Brain microvascular endothelial cell (primary cell): Measurements from ENCODE around the gene PLPP3.

Experiments
- DNase-seq: peaks from one replicate; pipeline ENCODE4 v3.0.0-alpha.2; 2020
- H3K27ac ChIP-seq: fragments of 250-450 bp; sonication (Bioruptor Pico); 2 replicates; pipeline ENCODE4 v1.5.1; 2020; ENCODE audit warnings: mild to moderate bottlenecking, moderate library complexity
- H3K27me3 ChIP-seq: fragments of 250-450 bp; sonication (Bioruptor Pico); replicated peaks from 2 replicates; pipeline ENCODE4 v1.5.1; 2020; ENCODE audit warnings: mild to moderate bottlenecking
- H3K36me3 ChIP-seq: fragments of 250-450 bp; sonication (Bioruptor Pico); replicated peaks from 2 replicates; pipeline ENCODE4 v1.5.1; 2020; ENCODE audit warnings: mild to moderate bottlenecking
- H3K4me3 ChIP-seq: 2 replicates; pipeline ENCODE4 v1.5.1; 2011; ENCODE audit warnings: low read depth, mild to moderate bottlenecking, control low read depth, low read length, moderate library complexity
- in situ Hi-C: cut with HindIII; loops from 2 replicates; pipeline ENCODE4 v1.10.0; 2017; ENCODE audit warnings: low sequenced_read_pairs, low pct_ligation_motif_present
- TF ChIP-seq, protein P1 (sequence below): IDR thresholded peaks from 2 replicates; pipeline ENCODE4 v1.5.1; 2011; ENCODE audit warnings: low read depth, mild to moderate bottlenecking, moderate library complexity, low read length, control low read depth, inconsistent platforms; ENCODE audit errors: missing control alignments

The PLPP3 gene

DNA sequence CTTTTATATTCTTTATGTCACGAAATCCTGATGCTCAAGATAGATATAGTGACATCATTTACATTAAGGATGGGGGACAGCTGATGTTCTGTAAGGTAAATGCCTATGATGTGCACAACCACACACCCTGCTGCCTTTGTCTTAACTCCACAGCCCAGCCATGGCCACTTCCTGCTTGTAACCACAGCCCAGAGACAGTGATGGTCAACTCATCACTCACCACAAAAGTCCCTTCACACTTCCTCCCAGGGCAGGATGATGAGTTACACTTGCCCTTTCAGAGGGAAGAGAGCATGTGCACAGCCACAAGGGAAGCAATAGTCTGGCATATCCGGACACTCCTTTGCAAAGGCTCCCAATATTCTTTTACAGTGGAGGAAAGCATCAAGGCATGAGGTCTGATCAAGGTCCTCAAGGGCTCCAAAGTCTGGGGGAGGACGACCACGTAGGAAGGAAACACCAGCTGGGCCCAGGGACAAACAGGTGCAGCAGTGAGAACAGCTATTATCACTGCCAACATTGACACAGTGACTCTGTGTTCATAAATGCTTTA, 53.8 kb downstream of the PLPP3 start:
- TF ChIP-seq, protein P1, sequence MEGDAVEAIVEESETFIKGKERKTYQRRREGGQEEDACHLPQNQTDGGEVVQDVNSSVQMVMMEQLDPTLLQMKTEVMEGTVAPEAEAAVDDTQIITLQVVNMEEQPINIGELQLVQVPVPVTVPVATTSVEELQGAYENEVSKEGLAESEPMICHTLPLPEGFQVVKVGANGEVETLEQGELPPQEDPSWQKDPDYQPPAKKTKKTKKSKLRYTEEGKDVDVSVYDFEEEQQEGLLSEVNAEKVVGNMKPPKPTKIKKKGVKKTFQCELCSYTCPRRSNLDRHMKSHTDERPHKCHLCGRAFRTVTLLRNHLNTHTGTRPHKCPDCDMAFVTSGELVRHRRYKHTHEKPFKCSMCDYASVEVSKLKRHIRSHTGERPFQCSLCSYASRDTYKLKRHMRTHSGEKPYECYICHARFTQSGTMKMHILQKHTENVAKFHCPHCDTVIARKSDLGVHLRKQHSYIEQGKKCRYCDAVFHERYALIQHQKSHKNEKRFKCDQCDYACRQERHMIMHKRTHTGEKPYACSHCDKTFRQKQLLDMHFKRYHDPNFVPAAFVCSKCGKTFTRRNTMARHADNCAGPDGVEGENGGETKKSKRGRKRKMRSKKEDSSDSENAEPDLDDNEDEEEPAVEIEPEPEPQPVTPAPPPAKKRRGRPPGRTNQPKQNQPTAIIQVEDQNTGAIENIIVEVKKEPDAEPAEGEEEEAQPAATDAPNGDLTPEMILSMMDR: no peak
- Histone ChIP-seq H3K27me3 (no peaks in the 10 kb centered on the region), H3K36me3 (no peaks in the 10 kb centered on the region), H3K27ac (no peak overlapping the region), H3K4me3 (no peak overlapping the region)
- in situ Hi-C loops: no loop called here
- DNase-seq: peak; percentile 30

DNA sequence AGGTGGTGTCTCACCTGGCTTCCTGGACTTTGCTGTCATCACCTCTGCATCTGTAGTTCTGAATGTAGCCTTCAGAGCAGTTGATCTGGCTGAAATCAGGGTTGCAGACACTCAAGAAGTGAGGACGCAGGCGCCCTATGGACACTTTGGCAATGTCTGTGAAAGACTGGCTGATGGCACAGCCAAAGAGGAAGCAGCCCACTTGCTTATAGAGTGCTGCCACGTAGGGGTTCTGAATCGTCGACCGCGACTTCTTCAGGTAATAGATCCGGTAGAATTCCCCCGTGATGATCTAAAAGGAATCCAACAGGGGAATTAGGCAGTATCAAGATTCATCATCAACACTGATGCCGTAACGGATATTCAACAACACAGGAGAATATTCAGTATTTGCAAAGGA, 55.1 kb downstream of the PLPP3 start:
- in situ Hi-C loops: no loop called here
- TF ChIP-seq, protein P1: no peak
- Histone ChIP-seq H3K27ac (no peak overlapping the region), H3K36me3 (no peaks in the 10 kb centered on the region), H3K27me3 (no peaks in the 10 kb centered on the region), H3K4me3 (no peak overlapping the region)
- DNase-seq: no peak

DNA sequence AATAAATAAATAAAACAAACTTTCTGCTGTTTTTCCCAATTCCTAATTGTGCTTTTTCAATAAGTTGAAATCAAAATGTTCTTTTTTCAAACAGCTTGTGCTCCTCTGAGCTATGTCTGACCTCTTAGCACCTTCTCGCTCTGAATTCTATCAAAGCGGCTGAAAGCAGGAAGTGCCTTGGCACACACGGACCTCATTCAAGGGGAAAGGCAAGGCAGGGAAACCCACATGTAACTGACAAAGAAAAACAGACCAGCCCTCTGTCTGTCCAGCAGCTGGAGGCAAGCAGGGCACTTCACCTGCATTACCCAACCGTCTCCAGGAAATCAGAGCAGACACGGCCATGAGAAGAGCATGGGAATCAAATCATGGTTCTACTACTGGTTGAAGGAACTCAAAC, 56.7 kb downstream of the PLPP3 start:
- no peak overlapping the region for H3K4me3 ChIP-seq
- TF ChIP-seq, protein P1: no peak
- in situ Hi-C loops: no loop called here
- H3K27me3 ChIP-seq: no peaks in the 10 kb centered on the region
- DNase-seq: no peak
- H3K36me3 ChIP-seq: no peaks in the 10 kb centered on the region
- no peak overlapping the region for H3K27ac ChIP-seq

DNA sequence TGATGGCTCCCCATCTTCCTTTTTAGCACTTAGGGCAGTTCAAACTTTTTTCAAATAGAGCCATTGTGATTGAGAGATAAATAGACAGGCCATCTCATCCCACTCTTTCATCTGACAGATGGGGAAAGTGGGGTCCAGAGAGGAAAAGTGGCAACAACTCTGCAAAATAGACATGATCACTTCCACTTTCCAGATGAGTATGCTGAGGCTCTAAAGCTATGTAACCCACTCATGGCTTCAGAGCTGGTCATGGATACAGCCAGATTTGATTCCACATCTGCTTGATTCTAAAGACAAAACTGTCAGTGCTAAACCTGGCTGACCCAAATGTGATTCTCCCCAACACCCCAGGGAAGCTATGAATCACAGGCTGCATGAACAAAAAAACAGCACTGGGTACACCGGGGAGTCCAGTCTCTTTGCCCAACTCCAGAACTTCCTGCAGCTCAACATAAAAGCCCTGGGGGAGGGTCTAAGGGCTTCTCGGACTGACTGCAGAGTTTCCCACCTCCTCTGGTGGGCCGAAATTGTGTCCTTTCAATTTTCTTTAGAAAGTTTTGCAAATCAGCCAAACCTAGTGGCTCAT, 59.3 kb downstream of the PLPP3 start:
- H3K27ac ChIP-seq: no peak overlapping the region
- H3K4me3 ChIP-seq: no peak overlapping the region
- TF ChIP-seq, protein P1: no peak
- in situ Hi-C loops: no loop called here
- no peak for DNase-seq
- H3K27me3 ChIP-seq: no peaks in the 10 kb centered on the region
- H3K36me3 ChIP-seq: no peaks in the 10 kb centered on the region

DNA sequence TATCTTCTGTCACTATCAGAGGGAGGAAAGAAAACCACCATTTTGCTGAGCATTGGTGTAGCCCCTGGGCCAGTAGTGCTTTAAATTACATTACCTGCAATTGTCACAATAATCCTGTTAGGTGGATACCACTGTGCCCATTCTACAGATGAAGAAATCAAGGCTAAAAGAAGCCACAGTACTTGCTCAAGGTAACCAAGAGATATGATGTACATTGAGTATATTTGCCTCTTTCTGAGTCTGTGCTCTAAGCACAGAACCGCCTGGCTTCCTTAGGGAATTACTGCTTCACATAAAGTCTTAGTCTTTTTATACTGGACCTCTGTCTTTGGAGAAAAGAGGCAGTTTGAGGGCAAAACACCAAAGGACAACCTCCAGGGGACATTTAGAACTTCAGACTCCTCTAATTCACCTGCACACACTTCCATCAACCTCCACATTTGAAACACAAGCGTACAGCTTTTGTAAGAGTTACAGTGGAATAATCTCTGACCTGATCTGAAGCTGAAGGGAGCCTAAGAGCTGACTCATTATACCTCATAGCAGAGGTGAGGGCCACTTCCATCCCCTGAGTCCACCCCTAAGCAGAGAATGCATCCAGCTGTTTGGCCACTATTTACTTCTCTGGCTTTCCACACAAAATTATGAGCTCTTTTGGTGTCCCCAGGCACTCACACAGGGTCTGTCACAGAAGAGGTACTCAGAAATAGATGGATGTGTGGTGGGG, 61.8 kb downstream of the PLPP3 start:
- H3K36me3 ChIP-seq: no peaks in the 10 kb centered on the region
- H3K27ac ChIP-seq: no peak overlapping the region
- DNase-seq: no peak
- TF ChIP-seq, protein P1: no peak
- no peaks in the 10 kb centered on the region for H3K27me3 ChIP-seq
- no peak overlapping the region for H3K4me3 ChIP-seq
- in situ Hi-C loops: no loop called here
